GM12878 (cell line): ENCODE measurements around the gene LAMA2. TPM values are rescaled to one million over a fixed set of nuclear protein-coding genes. Genes with fewer than 3 reads are reported as not detected.

ENCODE experiments used
- ATAC-seq: fragments of 200-7000 bp; cut with Tn5 transposase; 3 replicates; pipeline ENCODE4 v1.9.1; 2020; ENCODE audit warnings: mild to moderate bottlenecking, moderate library complexity
- BruUV-seq: library from RNA; stranded (reverse); fragments of 400-500 nt; replicated peaks from 2 replicates; lab custom pipeline; 2021; lab: Mats Ljungman, UMichigan
- CTCF ChIA-PET: fragments of 300-600 bp; sonication (Branson Sonifier 250); formaldehyde crosslinking; extraction: SDS; loops from one replicate; lab custom pipeline; 2021; ENCODE audit warnings: inconsistent platforms; lab: Yijun Ruan, JAX
- POLR2A ChIA-PET: fragments of 350-600 bp; formaldehyde crosslinking; extraction: SDS; loops from one replicate; lab custom pipeline; 2021; ENCODE audit warnings: inconsistent platforms; lab: Charles Lee
- RAD21 ChIA-PET: fragments of 300-600 bp; sonication (Branson Sonifier 250); formaldehyde crosslinking; loops from one replicate; lab custom pipeline; 2023; ENCODE audit warnings: antibody characterized with exemption; ENCODE audit not compliant: unreplicated experiment; lab: Charles Lee
- SMC1A ChIA-PET: fragments of 300-600 bp; sonication (Branson Sonifier 250); formaldehyde crosslinking; loops from one replicate; lab custom pipeline; 2023; ENCODE audit not compliant: unreplicated experiment, uncharacterized antibody; lab: Charles Lee
- DNase-seq: peaks from one replicate; pipeline ENCODE4 v3.0.0-alpha.2; 2011; ENCODE audit warnings: low read depth, low spot score
- FAIRE-seq: peaks from 3 replicates; lab custom pipeline; 2011; peaks lifted over from hg19 to GRCh38; lab: Jason Lieb, UNC
- H2AFZ ChIP-seq: 2 replicates; pipeline ENCODE4 v1.6.0; 2011; ENCODE audit warnings: low read depth, low read length, control low read depth; ENCODE audit not compliant: control insufficient read depth
- H3K27ac ChIP-seq: 2 replicates; pipeline ENCODE4 v1.5.1; 2011; ENCODE audit warnings: control low read depth; ENCODE audit not compliant: control insufficient read depth, insufficient read depth
- H3K27me3 ChIP-seq, 2 experiments: replicated peaks in 1 of 2; 2 replicates each; pipeline versions ENCODE4 v1.6.0 to v1.6.1; 2011; ENCODE audit warnings: low read length in 1 of 2; ENCODE audit not compliant: control insufficient read depth in 2 of 2, insufficient read depth in 2 of 2
- H3K36me3 ChIP-seq, 2 experiments: 2 replicates each; pipeline ENCODE4 v1.5.1; 2011; ENCODE audit warnings: low read length in 1 of 2; ENCODE audit not compliant: control insufficient read depth in 2 of 2, insufficient read depth in 2 of 2
- H3K4me1 ChIP-seq: 2 replicates; pipeline ENCODE4 v1.6.1; 2011; ENCODE audit warnings: mild to moderate bottlenecking, low read length, moderate library complexity, mixed read lengths; ENCODE audit not compliant: control insufficient read depth, insufficient read depth
- H3K4me2 ChIP-seq: 2 replicates; pipeline ENCODE4 v1.6.0; 2011; ENCODE audit warnings: control low read depth; ENCODE audit not compliant: control insufficient read depth, insufficient read depth
- H3K4me3 ChIP-seq: fragments of 200-600 bp; sonication (generic); 2 replicates; pipeline ENCODE4 v1.5.1; 2016
- H3K79me2 ChIP-seq: 2 replicates; pipeline ENCODE4 v1.6.0; 2011; ENCODE audit warnings: low read length; ENCODE audit not compliant: control insufficient read depth, insufficient read depth
- H3K9ac ChIP-seq: 2 replicates; pipeline ENCODE4 v1.8.0; 2011; ENCODE audit warnings: low read length, control low read depth, mixed read lengths; ENCODE audit not compliant: control insufficient read depth, insufficient read depth
- H3K9me3 ChIP-seq: replicated peaks from 3 replicates; pipeline ENCODE4 v1.5.1; 2011; ENCODE audit warnings: mild to moderate bottlenecking, low read length; ENCODE audit not compliant: control insufficient read depth, insufficient read depth
- H4K20me1 ChIP-seq: 2 replicates; pipeline ENCODE4 v1.6.0; 2011; ENCODE audit not compliant: control insufficient read depth, insufficient read depth
- CBX3 ChIP-seq: fragments of 200-600 bp; sonication (generic); IDR thresholded peaks from 2 replicates; pipeline ENCODE4 v1.6.1; 2016; ENCODE audit warnings: low read depth, borderline replicate concordance
- CBX5 ChIP-seq: sonication (generic); IDR thresholded peaks from 2 replicates; pipeline ENCODE4 v1.6.1; 2016; ENCODE audit warnings: low read depth, moderate library complexity, mild to moderate bottlenecking, inconsistent platforms
- HCFC1 ChIP-seq: fragments of 150-350 bp; IDR thresholded peaks from 2 replicates; pipeline ENCODE4 v1.6.1; 2014; ENCODE audit warnings: low read length
- HSF1 ChIP-seq: fragments of 150-350 bp; IDR thresholded peaks from 2 replicates; pipeline ENCODE4 v1.6.1; 2014; ENCODE audit warnings: mild to moderate bottlenecking, low read depth, low read length
- IRF4 ChIP-seq: IDR thresholded peaks from 2 replicates; pipeline ENCODE4 v1.6.1; 2011; ENCODE audit warnings: low read depth, low read length
- KAT2A ChIP-seq: conservative IDR thresholded peaks from 2 replicates; pipeline ENCODE4 v1.6.1; 2011; ENCODE audit warnings: low read depth, low read length; ENCODE audit not compliant: control insufficient read depth
- MTA2 ChIP-seq: fragments of 450-650 bp; IDR thresholded peaks from 2 replicates; pipeline ENCODE4 v1.6.1; 2016; ENCODE audit warnings: low read depth, mild to moderate bottlenecking, moderate library complexity
- RAD21 ChIP-seq: IDR thresholded peaks from 2 replicates; pipeline ENCODE4 v1.6.1; 2011; ENCODE audit warnings: mild to moderate bottlenecking, low read depth, low read length, moderate library complexity; ENCODE audit not compliant: insufficient read depth
- SMAD5 ChIP-seq: IDR thresholded peaks from 2 replicates; pipeline ENCODE4 v1.6.1; 2016; ENCODE audit warnings: antibody characterized with exemption, low read depth
- YY1 ChIP-seq: IDR thresholded peaks from 2 replicates; pipeline ENCODE4 v1.6.1; 2011; ENCODE audit warnings: low read depth, mild to moderate bottlenecking, low read length
- ZNF687 ChIP-seq: fragments of 450-650 bp; IDR thresholded peaks from 2 replicates; pipeline ENCODE4 v1.6.1; 2017; ENCODE audit warnings: mild to moderate bottlenecking, moderate library complexity
- WGBS: methylation state at CpG from one replicate; pipeline ENCODE4 v1.1.6; 2016; ENCODE audit warnings: low lambda C conversion rate; ENCODE audit not compliant: insufficient replicate concordance, insufficient coverage; ENCODE audit errors: missing lambda C conversion rate; 5-methylcytosine and 5-hydroxymethylcytosine counted together
- in situ Hi-C: fragments of 300-500 bp; cut with MboI; formaldehyde crosslinking; loops from 9 replicates; pipeline ENCODE4 v1.14.3; 2018; ENCODE audit warnings: mixed read lengths
- intact Hi-C: fragments of 100-400 bp; cut with micrococcal nuclease; formaldehyde crosslinking; loops from one replicate; pipeline ENCODE4 v1.14.2; 2022; ENCODE audit not compliant: unreplicated experiment
- polyA plus RNA-seq, 11 experiments: library from polyadenylated mRNA; depleted of rRNA in 4 of 11; unstranded in 6 of 11; stranded (reverse) in 5 of 11; fragments of >200 nt; fragmentation: Nextera tagmentation in 4 of 11; fragmentation: Illumina TruSeq in 1 of 11; extraction: Ambion mirVana in 4 of 11; extraction: Trizol in 1 of 11; gene quantifications; 1 replicate in 1 of 11; 2 replicates in 10 of 11; pipeline versions ENCODE4 v1.2.1 to v1.2.3, GENCODE V29; 2011 to 2016; ENCODE audit warnings: inconsistent platforms in 2 of 11, missing spikeins in 2 of 11, low read depth in 1 of 11
- total RNA-seq, 4 experiments: library from RNA; depleted of rRNA in 3 of 4; stranded (reverse); fragments of >200 nt in 3 of 4; fragmentation: Illumina TruSeq in 1 of 4; extraction: Trizol in 1 of 4; gene quantifications; 2 replicates each; pipeline versions ENCODE4 v1.2.1 to v1.2.3, GENCODE V29; 2013 to 2021

Gene LAMA2
- total and polyA plus RNA-seq, 10 of the 15 experiments (the other 5 are each of a cell fraction or from before 2014, with no cell fraction given): 0.04 to 2.0 (median 0.37) TPM; not detected in 1

GRCh38 chr6:129398764-129399163, 515.8 kb downstream of the LAMA2 start:
- in situ Hi-C loops: no loop called here
- CTCF ChIA-PET: interaction anchor here (1.6 kb wide), 1 partner anchor 10 kb away, joined by 3 read pairs; no protein-coding TSS in a partner anchor
- BruUV-seq: no TSS peak

More at GRCh38 chr6:129398764-129399163, 515.8 kb downstream of the LAMA2 start:
- intact Hi-C loops: no loop called here
- TF ChIP-seq SMAD5: no peak
- TF ChIP-seq ZNF687: no peak
- no peak for TF ChIP-seq KAT2A
- TF ChIP-seq MTA2: no peak
- TF ChIP-seq YY1: no peak
- no peak for TF ChIP-seq HCFC1
- no peak for TF ChIP-seq IRF4
- no peak for TF ChIP-seq CBX5
- no peak for TF ChIP-seq CBX3
- no peak for TF ChIP-seq RAD21
- TF ChIP-seq HSF1: no peak
- no peak overlapping the region for H3K4me2 ChIP-seq
- H3K9ac ChIP-seq: no peak overlapping the region
- no peak overlapping the region for H3K27ac ChIP-seq
- 42% methylated on average over 4 of the region's 4 CpGs for WGBS
- RAD21 ChIA-PET: no interaction called here
- H3K4me1 ChIP-seq: no peaks in the 10 kb centered on the region; the same call in 1 of the 2 replicates
- no peak overlapping the region for H3K4me3 ChIP-seq
- no peak for DNase-seq
- no peak overlapping the region for H2AFZ ChIP-seq
- no peaks in the 10 kb centered on the region for H3K36me3 ChIP-seq
- SMC1A ChIA-PET: no interaction called here
- POLR2A ChIA-PET: no interaction called here
- no peak for FAIRE-seq
- H4K20me1 ChIP-seq: no peaks in the 10 kb centered on the region
- ATAC-seq: no peak
- H3K79me2 ChIP-seq: no peaks in the 10 kb centered on the region
- 0 out of 4 replicates have a peak, but pooled peaks cover 0 to 2% of the 10 kb centered on the region in 2 experiments for H3K27me3 ChIP-seq
- H3K9me3 ChIP-seq: no peaks in the 10 kb centered on the region
